HepG2 (cell line): ENCODE measurements around the gene INSRR. TPM values are rescaled to one million over a fixed set of nuclear protein-coding genes. Genes with fewer than 3 reads are reported as not detected.
A peak's percentile ranks its signal among the peaks of the same experiment; 100 is the strongest.

ENCODE experiments used
- ATAC-seq: fragments of 200-7000 bp; cut with Tn5 transposase; 3 replicates; pipeline ENCODE4 v1.9.1; 2020; ENCODE audit warnings: mild to moderate bottlenecking, moderate library complexity
- BruUV-seq: library from RNA; stranded (reverse); fragments of 400-500 nt; replicated peaks from 2 replicates; lab custom pipeline; 2021; lab: Mats Ljungman, UMichigan
- CTCF ChIA-PET: fragments of 300-600 bp; formaldehyde crosslinking; extraction: SDS; loops from one replicate; lab custom pipeline; 2021; ENCODE audit warnings: low total read pairs, inconsistent platforms, low intra/inter-chr PET ratio; lab: Yijun Ruan, JAX
- POLR2A ChIA-PET: fragments of 350-600 bp; sonication (Branson Sonifier 250); formaldehyde crosslinking; loops from one replicate; lab custom pipeline; 2020; ENCODE audit warnings: antibody characterized with exemption, inconsistent platforms; lab: Yijun Ruan, JAX
- DNase-seq: peaks from one replicate; pipeline ENCODE4 v3.0.0-alpha.2; 2015; ENCODE audit warnings: low spot score
- FAIRE-seq: peaks from 3 replicates; lab custom pipeline; 2011; peaks lifted over from hg19 to GRCh38; lab: Jason Lieb, UNC
- H2AFZ ChIP-seq: one replicate; pipeline ENCODE4 v1.6.1; 2011; ENCODE audit warnings: low read length, inconsistent platforms
- H3K27ac ChIP-seq: fragments of 300-600 bp; 3 replicates; pipeline ENCODE4 v1.8.0; 2011; ENCODE audit warnings: mixed run types, mild to moderate bottlenecking, mixed read lengths, low read length, inconsistent platforms; ENCODE audit not compliant: insufficient read depth; ENCODE audit errors: extremely low read length
- H3K27me3 ChIP-seq, 2 experiments: fragments of 200-600 bp in 1 of 2; 2 replicates in 1 of 2; 3 replicates in 1 of 2; pipeline versions ENCODE4 v1.6.0 to v1.8.0; 2011; ENCODE audit warnings: low read length in 2 of 2, mild to moderate bottlenecking in 2 of 2, moderate library complexity in 2 of 2, inconsistent platforms in 1 of 2; ENCODE audit not compliant: insufficient read depth in 2 of 2, control insufficient read depth in 1 of 2
- H3K36me3 ChIP-seq, 2 experiments: fragments of 200-600 bp in 1 of 2; replicated peaks in 1 of 2; 2 replicates in 1 of 2; 3 replicates in 1 of 2; pipeline versions ENCODE4 v1.5.1 to v1.8.0; 2011; ENCODE audit warnings: low read length in 2 of 2, inconsistent platforms in 1 of 2; ENCODE audit not compliant: insufficient read depth in 2 of 2, control insufficient read depth in 1 of 2
- H3K4me1 ChIP-seq: 2 replicates; pipeline ENCODE4 v1.5.1; 2012; ENCODE audit warnings: low read length, inconsistent platforms; ENCODE audit not compliant: insufficient read depth
- H3K4me2 ChIP-seq: 2 replicates; pipeline ENCODE4 v1.6.0; 2011; ENCODE audit warnings: low read depth, low read length, inconsistent platforms
- H3K4me3 ChIP-seq, 3 experiments: fragments of 200-600 bp in 1 of 3; sonication (generic), shearing (Covaris generic) in 1 of 3; replicated peaks in 1 of 3; 2 replicates each; pipeline ENCODE4 v1.5.1; 2011 to 2016; ENCODE audit warnings: low read length in 3 of 3, inconsistent platforms in 2 of 3, low read depth in 2 of 3, mild to moderate bottlenecking in 2 of 3, control low read depth in 1 of 3, mixed read lengths in 1 of 3; ENCODE audit not compliant: insufficient read depth in 1 of 3
- H3K79me2 ChIP-seq: one replicate; pipeline ENCODE4 v1.6.1; 2011; ENCODE audit warnings: low read length, inconsistent platforms; ENCODE audit not compliant: insufficient read depth
- H3K9ac ChIP-seq: 2 replicates; pipeline ENCODE4 v1.6.0; 2011; ENCODE audit warnings: mild to moderate bottlenecking, low read depth, low read length, inconsistent platforms; ENCODE audit not compliant: insufficient read depth
- H3K9me3 ChIP-seq: 2 replicates; pipeline ENCODE4 v1.5.1; 2012; ENCODE audit warnings: mild to moderate bottlenecking, low read length
- H4K20me1 ChIP-seq: 2 replicates; pipeline ENCODE4 v1.6.0; 2011; ENCODE audit warnings: inconsistent platforms, mild to moderate bottlenecking, low read length, moderate library complexity; ENCODE audit not compliant: insufficient read depth
- ATF7 ChIP-seq, 2 experiments: fragments of 450-650 bp in 1 of 2; sonication (generic) in 1 of 2; formaldehyde crosslinking in 1 of 2; IDR thresholded peaks; 2 replicates each; pipeline versions ENCODE4 v1.4.0 to v1.6.1; 2016 to 2020; ENCODE audit warnings: antibody characterized with exemption in 1 of 2, mild to moderate bottlenecking in 1 of 2, missing genetic modification reagents in 1 of 2
- DPF2 ChIP-seq: sonication (generic); formaldehyde crosslinking; IDR thresholded peaks from 2 replicates; pipeline ENCODE4 v1.4.0; 2020; ENCODE audit warnings: mild to moderate bottlenecking, low read depth, missing genetic modification reagents, borderline replicate concordance
- GABPB1 ChIP-seq: IDR thresholded peaks from 2 replicates; pipeline ENCODE4 v1.6.1; 2016; ENCODE audit warnings: mild to moderate bottlenecking, missing genetic modification reagents, moderate library complexity, missing compliant biosample characterization
- HOXA7 ChIP-seq: sonication (generic); formaldehyde crosslinking; IDR thresholded peaks from 2 replicates; pipeline ENCODE4 v1.8.1; 2022; ENCODE audit warnings: mild to moderate bottlenecking, missing genetic modification reagents, moderate library complexity
- IRF2 ChIP-seq: IDR thresholded peaks from 2 replicates; pipeline ENCODE4 v1.6.1; 2018; ENCODE audit warnings: missing genetic modification reagents, missing compliant biosample characterization
- NFYC ChIP-seq: IDR thresholded peaks from 2 replicates; pipeline ENCODE4 v1.6.1; 2016; ENCODE audit warnings: missing genetic modification reagents, missing compliant biosample characterization
- PPARG ChIP-seq: conservative IDR thresholded peaks from 2 replicates; pipeline ENCODE4 v1.6.1; 2016; ENCODE audit warnings: missing biosample characterization, missing genetic modification reagents
- SP2 ChIP-seq: sonication (generic); formaldehyde crosslinking; IDR thresholded peaks from 2 replicates; pipeline ENCODE4 v1.5.1; 2020; ENCODE audit warnings: mild to moderate bottlenecking, missing genetic modification reagents
- TFDP1 ChIP-seq: IDR thresholded peaks from 2 replicates; pipeline ENCODE4 v1.6.1; 2016; ENCODE audit warnings: missing compliant biosample characterization, missing genetic modification reagents, borderline replicate concordance
- TRIM24 ChIP-seq: sonication (generic); formaldehyde crosslinking; IDR thresholded peaks from 2 replicates; pipeline ENCODE4 v1.8.0; 2022; ENCODE audit warnings: mild to moderate bottlenecking, missing genetic modification reagents
- ZNF34 ChIP-seq: sonication (generic); formaldehyde crosslinking; IDR thresholded peaks from 2 replicates; pipeline ENCODE4 v1.4.0; 2020; ENCODE audit warnings: mild to moderate bottlenecking, missing genetic modification reagents, borderline replicate concordance
- ZNF768 ChIP-seq: sonication (generic); formaldehyde crosslinking; IDR thresholded peaks from 2 replicates; pipeline ENCODE4 v1.4.0; 2020; ENCODE audit warnings: missing genetic modification reagents
- WGBS: methylation state at CpG from one replicate; pipeline ENCODE4 v1.1.6; 2017; ENCODE audit warnings: low lambda C conversion rate; 5-methylcytosine and 5-hydroxymethylcytosine counted together
- in situ Hi-C: cut with HindIII; loops from 2 replicates; pipeline ENCODE4 v1.10.0; 2017; ENCODE audit warnings: low pct_unique_long_range_greater_than_20kb; ENCODE audit not compliant: extremely low pct_ligation_motif_present
- intact Hi-C: fragments of 100-400 bp; cut with micrococcal nuclease; formaldehyde crosslinking; loops from one replicate; pipeline ENCODE4 v1.10.0; 2022; ENCODE audit not compliant: unreplicated experiment
- polyA plus RNA-seq, 8 experiments: library from polyadenylated mRNA; depleted of rRNA in 3 of 8; stranded (reverse) in 7 of 8; unstranded in 1 of 8; fragments of >200 nt; fragmentation: Illumina TruSeq in 4 of 8; extraction: Trizol in 4 of 8; gene quantifications; 2 replicates each; pipeline versions ENCODE4 v1.2.1 to v1.2.3, GENCODE V29; 2011 to 2016; ENCODE audit warnings: low read depth in 4 of 8, missing spikeins in 1 of 8, mixed read lengths in 1 of 8; ENCODE audit not compliant: insufficient read depth in 1 of 8
- total RNA-seq, 5 experiments: library from RNA; depleted of rRNA; stranded (reverse); fragments of >200 nt; fragmentation: Illumina TruSeq; extraction: Trizol; gene quantifications; 2 replicates each; pipeline ENCODE4 v1.2.3, GENCODE V29; 2016; ENCODE audit warnings: low read depth in 1 of 5
- TF ChIP-seq, protein P1 (sequence below): sonication (generic); formaldehyde crosslinking; conservative IDR thresholded peaks from 2 replicates; pipeline ENCODE4 v1.4.0; 2020; ENCODE audit warnings: missing genetic modification reagents
- TF ChIP-seq, protein P2 (sequence below): sonication (generic); formaldehyde crosslinking; IDR thresholded peaks from 2 replicates; pipeline ENCODE4 v1.8.0; 2022; ENCODE audit warnings: mild to moderate bottlenecking, missing genetic modification reagents; ENCODE audit not compliant: insufficient replicate concordance

Gene INSRR
- total and polyA plus RNA-seq, 2 of the 13 experiments (the other 11 are each of a cell fraction or from before 2014, with no cell fraction given) = not detected

GRCh38 chr1:156865865-156866248, 6.9 kb upstream of the INSRR start:
- DNase-seq (no peak), ATAC-seq (no peak), FAIRE-seq (no peak)
- TF ChIP-seq NFYC (no peak), ATF7 (IDR thresholded peaks at IDR 0.05) (0 out of 2 replicates have a peak, but pooled peaks have one; percentile 20), ATF7 (CRISPR knock-in tag; IDR thresholded peaks at IDR 0.05) (no peak), ZNF768 (peak; percentile 79; the same call in 1 of the 2 replicates)
- no TSS peak for BruUV-seq
- peaks cover 14 to 70% of the 10 kb centered on the region in 2 experiments for H3K27me3 ChIP-seq
- 18% methylated on average over 4 of the region's 4 CpGs for WGBS
- H3K9me3 ChIP-seq = no peaks in the 10 kb centered on the region
- no peaks in the 10 kb centered on the region for H4K20me1 ChIP-seq
- no peaks in the 10 kb centered on the region for H3K36me3 ChIP-seq
- H3K9ac ChIP-seq = no peak overlapping the region
- POLR2A ChIA-PET = no interaction called here
- H3K4me1 ChIP-seq = no peaks in the 10 kb centered on the region
- no peak overlapping the region for H3K4me2 ChIP-seq
- CTCF ChIA-PET = no interaction called here
- intact Hi-C loops = loop anchor here (10.0 kb wide), 1 partner anchor 71 kb away; no protein-coding TSS in a partner anchor
- in situ Hi-C loops = loop anchor here (10.0 kb wide), 1 partner anchor 171 kb away; no protein-coding TSS in a partner anchor
- H3K79me2 ChIP-seq = no peaks in the 10 kb centered on the region
- no peak overlapping the region for H3K27ac ChIP-seq
- no peak overlapping the region for H2AFZ ChIP-seq
- H3K4me3 ChIP-seq = no peak overlapping the region

DNA sequence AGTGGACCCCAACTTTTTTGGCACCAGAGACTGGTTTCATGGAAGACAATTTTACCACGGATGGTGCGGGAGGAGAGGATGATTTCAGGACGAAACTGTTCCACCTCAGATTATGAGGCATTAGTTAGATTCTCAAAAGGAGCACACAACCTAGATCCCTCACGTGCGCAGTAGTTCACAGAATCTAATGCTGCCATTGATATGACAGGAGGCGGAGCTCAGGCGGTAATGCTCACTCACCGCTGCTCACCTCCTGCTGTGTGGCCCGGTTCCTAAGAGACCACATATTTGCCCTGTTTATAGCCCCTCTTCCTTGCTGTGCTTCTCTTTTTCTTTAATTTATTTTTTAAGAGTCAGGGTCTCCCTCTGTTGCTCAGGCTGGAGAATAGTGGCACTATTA, 6.3 kb upstream of the INSRR start:
- intact Hi-C loops (loop anchor here (10.0 kb wide), 1 partner anchor 70 kb away; no protein-coding TSS in a partner anchor), in situ Hi-C loops (loop anchor here (10.0 kb wide), 1 partner anchor 170 kb away; no protein-coding TSS in a partner anchor)
- Histone ChIP-seq H3K27ac (no peak overlapping the region), H3K79me2 (no peaks in the 10 kb centered on the region), H3K4me3 (no peak overlapping the region), H4K20me1 (0 out of 2 replicates have a peak, but pooled peaks cover 2% of the 10 kb centered on the region), H3K9ac (no peak overlapping the region), H3K4me2 (no peak overlapping the region), H2AFZ (no peak overlapping the region), H3K9me3 (no peaks in the 10 kb centered on the region), H3K36me3 (no peaks in the 10 kb centered on the region), H3K27me3 (peaks cover 14 to 72% of the 10 kb centered on the region in 2 experiments), H3K4me1 (peaks cover 4% of the 10 kb centered on the region)
- DNase-seq (no peak), ATAC-seq (no peak), FAIRE-seq (no peak)
- ChIA-PET POLR2A (no interaction called here), CTCF (no interaction called here)
- 36% methylated on average over 9 of the region's 9 CpGs for WGBS
- no TSS peak for BruUV-seq
- TF ChIP-seq, protein P1, sequence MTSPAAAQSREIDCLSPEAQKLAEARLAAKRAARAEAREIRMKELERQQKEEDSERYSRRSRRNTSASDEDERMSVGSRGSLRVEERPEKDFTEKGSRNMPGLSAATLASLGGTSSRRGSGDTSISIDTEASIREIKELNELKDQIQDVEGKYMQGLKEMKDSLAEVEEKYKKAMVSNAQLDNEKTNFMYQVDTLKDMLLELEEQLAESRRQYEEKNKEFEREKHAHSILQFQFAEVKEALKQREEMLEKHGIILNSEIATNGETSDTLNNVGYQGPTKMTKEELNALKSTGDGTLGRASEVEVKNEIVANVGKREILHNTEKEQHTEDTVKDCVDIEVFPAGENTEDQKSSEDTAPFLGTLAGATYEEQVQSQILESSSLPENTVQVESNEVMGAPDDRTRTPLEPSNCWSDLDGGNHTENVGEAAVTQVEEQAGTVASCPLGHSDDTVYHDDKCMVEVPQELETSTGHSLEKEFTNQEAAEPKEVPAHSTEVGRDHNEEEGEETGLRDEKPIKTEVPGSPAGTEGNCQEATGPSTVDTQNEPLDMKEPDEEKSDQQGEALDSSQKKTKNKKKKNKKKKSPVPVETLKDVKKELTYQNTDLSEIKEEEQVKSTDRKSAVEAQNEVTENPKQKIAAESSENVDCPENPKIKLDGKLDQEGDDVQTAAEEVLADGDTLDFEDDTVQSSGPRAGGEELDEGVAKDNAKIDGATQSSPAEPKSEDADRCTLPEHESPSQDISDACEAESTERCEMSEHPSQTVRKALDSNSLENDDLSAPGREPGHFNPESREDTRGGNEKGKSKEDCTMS (CRISPR knock-in tag) = no peak
- TF ChIP-seq DPF2 (no peak), TRIM24 (CRISPR knock-in tag) (no peak), PPARG (CRISPR knock-in tag) (no peak), SP2 (CRISPR knock-in tag) (no peak), HOXA7 (CRISPR knock-in tag) (no peak), TFDP1 (CRISPR knock-in tag) (no peak), GABPB1 (CRISPR knock-in tag) (no peak), IRF2 (CRISPR knock-in tag) (no peak), ZNF34 (CRISPR knock-in tag) (no peak)
- TF ChIP-seq, protein P2, sequence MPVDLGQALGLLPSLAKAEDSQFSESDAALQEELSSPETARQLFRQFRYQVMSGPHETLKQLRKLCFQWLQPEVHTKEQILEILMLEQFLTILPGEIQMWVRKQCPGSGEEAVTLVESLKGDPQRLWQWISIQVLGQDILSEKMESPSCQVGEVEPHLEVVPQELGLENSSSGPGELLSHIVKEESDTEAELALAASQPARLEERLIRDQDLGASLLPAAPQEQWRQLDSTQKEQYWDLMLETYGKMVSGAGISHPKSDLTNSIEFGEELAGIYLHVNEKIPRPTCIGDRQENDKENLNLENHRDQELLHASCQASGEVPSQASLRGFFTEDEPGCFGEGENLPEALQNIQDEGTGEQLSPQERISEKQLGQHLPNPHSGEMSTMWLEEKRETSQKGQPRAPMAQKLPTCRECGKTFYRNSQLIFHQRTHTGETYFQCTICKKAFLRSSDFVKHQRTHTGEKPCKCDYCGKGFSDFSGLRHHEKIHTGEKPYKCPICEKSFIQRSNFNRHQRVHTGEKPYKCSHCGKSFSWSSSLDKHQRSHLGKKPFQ = no peak
